Measurements from ENCODE around the gene SCG5. TPM values are rescaled to one million over a fixed set of nuclear protein-coding genes. Genes with fewer than 3 reads are reported as not detected.

Gene SCG5
- total RNA-seq, 2 donors from 2014 or later, result 5.6 to 21.2 TPM

DNA sequence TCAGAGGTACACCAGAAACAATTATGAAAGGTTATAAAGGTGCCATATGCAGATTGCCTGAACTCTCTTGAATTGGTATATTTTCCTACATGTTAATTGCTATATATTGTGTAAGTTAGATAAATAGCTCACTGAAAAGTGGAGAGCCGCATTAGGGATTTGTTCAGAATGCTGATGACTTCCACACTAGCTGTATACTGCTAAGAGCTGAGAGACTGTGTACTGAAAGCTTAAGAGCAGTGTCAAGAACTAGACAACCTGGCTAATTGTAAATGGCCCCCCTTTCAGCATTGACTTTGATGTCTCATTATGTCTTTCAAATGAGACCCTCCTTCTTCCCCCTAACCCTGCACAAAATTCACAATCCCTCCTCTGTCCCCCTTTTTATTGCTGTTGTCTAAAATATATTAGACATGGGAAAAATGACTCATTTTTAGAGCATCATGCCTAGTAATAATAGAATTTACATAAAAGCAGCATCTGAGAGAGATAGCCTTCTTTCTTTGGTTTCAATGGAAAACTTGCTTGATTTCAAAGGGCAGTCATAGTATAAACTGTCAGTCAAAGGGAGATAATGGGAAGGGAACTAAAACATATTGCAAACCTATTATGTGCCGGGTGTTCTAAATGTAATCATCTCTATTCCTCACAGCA is 41.6 kb downstream of the SCG5 start:
- intact Hi-C loops (cut with DNase I), result no loop called here

GRCh38 chr15:32683906-32684584 is 42.5 kb downstream of the SCG5 start:
- no peak for DNase-seq (ENCODE audit: low spot score)
- intact Hi-C loops (cut with DNase I), result no loop called here

More for the DNA sequence above, 41.6 kb downstream of the SCG5 start:
- DNase-seq (ENCODE audit: low spot score), result no peak

DNA sequence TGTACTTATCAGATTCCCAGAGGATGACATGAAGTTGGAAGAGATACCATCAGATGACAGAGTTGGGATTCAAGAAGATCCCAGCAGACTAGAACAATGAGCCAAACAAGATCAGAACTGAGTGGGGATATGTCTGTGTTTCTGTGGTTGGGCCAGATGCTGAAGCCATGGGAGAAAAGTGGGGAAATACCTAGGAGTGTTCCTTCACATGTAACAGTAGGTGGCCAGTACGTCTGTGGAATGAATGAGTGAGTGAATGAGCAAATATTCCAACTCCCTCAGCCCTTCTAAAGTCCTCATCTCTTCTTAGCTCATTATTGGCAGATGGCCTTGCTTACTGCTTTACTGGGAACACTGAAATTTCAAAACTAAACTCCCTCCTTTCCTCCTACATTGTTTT is 44.1 kb downstream of the SCG5 start:
- no peak for DNase-seq (ENCODE audit: low spot score)
- intact Hi-C loops (cut with DNase I), result no loop called here

DNA sequence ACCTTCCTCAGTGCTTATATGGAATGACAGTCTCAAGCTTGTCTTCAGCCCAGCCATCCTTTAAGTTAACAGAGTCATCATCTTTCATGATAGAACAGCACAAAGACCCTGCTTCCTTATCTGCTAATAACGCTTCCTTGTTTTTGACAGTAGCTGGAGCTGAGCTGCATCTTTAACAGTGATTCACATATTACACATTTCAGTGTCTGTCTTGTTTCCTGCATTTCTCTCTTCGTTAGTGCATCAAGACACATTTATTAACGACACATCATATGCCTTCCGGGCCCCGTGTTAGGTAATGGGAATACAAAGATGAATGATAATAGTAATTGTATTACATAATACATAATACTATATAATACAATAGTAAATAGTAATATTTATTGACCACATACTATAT is 46.0 kb downstream of the SCG5 start:
- no peak for DNase-seq (ENCODE audit: low spot score)
- intact Hi-C loops (cut with DNase I), result no loop called here

DNA sequence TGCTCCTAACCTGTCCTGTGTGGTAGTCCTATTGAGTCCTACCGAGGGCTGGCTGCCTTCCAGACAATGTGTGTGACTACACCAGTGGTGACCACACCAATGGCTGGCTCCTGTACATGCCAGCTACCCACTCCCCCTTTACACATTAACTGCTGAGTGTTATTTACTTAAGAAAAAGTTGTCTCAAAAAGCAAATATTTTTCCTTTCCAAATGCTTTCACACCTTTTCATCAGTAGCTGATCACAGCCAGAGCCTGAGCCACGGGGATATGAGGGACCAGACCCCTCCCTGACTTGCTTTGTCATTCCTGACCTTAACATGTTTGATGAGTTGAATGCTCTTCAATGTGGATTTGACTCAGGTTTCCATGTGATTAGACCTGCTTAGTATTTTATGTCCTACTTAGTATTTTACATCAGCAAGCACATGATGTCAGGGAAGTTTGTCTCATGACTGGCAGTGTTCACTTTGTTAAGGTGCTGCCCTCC is 46.7 kb downstream of the SCG5 start:
- no peak for DNase-seq (ENCODE audit: low spot score)
- intact Hi-C loops (cut with DNase I), result no loop called here

DNA sequence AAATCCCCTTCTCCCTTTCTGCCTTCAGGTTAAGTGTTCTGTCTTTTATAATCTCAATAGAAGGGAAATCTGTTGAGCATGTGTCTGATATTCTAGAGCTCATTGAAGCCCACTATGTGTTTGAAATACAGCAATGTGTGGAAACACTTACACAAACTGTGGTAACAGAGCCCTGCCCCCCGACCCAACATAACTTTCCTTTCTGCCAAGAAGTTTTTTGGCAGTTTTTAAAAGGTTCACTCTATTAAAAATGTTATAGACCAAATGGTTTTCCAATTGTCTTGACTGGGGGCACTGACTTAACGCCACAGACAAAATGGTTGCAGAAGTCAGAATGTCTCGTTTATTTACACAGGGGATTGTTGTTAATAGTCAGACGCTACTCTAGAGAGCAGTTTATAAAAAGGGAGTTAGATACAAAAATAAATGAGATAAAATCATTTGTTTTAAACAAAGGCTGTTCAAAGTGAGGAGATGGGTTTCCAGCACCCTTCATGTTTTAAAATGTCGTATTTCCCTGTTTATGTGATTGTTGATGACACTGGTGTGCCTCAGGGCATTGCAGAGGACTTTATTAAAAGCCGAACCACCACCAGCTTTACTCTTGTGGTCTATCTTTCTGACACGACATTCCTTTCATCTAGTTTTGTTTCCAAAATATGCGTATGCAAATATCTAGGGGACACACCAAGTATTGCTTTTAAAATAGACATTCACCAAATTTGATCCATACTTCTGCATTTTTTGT is 49.6 kb downstream of the SCG5 start:
- intact Hi-C loops (cut with DNase I), result no loop called here
- DNase-seq (ENCODE audit: low spot score), result no peak

DNA sequence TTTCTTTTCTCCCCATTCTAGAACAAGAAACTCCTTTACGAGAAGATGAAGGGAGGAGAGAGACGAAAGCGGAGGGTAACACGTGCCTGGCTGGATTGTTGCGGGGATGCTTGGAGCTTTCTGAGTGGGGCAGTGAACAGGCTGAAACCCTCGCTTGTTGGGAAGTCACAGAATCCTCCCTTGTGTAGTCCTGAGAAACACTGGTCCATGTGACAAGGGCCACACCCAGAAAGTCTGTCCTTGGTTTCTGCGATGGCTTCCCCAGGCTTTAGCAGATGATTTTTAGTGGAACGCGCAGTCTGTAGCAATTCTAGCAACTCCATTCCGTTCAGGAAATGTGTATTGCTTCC is 50.2 kb downstream of the SCG5 start:
- DNase-seq (ENCODE audit: low spot score), result no peak
- intact Hi-C loops (cut with DNase I), result no loop called here

GRCh38 chr15:32692286-32692685 is 50.8 kb downstream of the SCG5 start:
- no peak for DNase-seq (ENCODE audit: low spot score)
- intact Hi-C loops (cut with DNase I), result no loop called here

GRCh38 chr15:32694222-32694983 is 52.9 kb downstream of the SCG5 start:
- intact Hi-C loops (cut with DNase I), result no loop called here
- no peak for DNase-seq (ENCODE audit: low spot score)

DNA sequence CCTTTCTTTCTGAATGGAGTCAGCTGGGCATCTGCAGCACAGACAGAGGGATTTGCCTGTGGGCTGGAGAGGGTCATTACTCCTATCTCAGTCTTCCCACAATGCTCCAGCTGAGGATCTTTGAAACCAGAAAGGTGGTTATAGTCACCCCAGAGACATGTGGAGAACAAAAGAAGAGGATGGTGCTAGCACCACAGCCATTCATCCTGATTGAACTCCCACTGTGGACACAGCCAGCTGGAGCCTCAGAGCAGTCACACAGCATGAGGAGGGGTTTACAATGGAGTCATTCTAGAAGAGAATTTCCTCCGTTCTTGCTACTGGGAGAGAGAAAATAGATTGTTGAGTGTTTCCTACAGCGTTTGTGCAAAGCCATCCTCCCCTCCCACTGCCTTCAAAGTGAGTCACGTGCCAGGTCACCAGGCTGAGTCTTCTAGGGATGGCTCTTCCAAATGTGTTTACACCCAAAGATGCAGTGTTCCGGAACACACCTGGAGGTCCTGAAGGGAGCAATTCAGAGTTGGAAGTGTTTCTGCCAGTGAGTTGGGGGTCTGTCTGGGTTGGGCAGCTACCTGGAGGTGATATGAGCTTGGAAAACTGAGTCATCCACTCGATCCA is 57.4 kb downstream of the SCG5 start:
- intact Hi-C loops (cut with DNase I), result no loop called here
- DNase-seq (ENCODE audit: low spot score), result no peak

- no peak for DNase-seq (ENCODE audit: low spot score)
- intact Hi-C loops (cut with DNase I), result no loop called here
Measured at GRCh38 chr15:32700501-32701150, 59.1 kb downstream of the SCG5 start.

- no peak for DNase-seq (ENCODE audit: low spot score)
- intact Hi-C loops (cut with DNase I), result no loop called here
Measured at GRCh38 chr15:32701863-32702262, 60.4 kb downstream of the SCG5 start.

DNA sequence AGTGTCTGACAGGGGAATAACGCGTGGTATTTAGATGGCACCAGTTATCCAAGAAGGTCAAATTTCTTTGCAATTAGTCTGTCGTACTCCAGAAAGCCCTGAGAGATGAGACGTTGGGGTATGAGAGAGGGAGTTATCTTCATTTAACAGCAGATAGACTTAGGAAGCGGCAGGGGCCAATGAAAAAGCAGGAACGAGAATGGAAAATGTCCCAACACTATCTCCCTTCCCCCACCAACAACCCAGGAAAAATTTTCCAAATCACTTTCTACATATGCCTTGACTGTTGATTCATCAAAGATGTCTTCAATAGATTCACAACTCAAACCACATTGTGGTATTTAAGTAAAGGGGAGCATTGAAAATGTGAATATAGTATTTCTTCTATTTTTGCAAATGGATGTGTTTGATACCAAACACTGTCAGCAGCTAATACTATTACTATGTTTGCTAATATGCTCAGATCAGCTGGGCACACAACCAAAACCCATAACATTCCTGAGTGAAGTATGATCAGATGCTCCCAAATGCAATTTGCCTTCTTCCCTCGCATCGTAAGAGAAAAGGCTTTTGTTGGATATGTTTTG is 63.0 kb downstream of the SCG5 start:
- DNase-seq (ENCODE audit: low spot score), result no peak

DNA sequence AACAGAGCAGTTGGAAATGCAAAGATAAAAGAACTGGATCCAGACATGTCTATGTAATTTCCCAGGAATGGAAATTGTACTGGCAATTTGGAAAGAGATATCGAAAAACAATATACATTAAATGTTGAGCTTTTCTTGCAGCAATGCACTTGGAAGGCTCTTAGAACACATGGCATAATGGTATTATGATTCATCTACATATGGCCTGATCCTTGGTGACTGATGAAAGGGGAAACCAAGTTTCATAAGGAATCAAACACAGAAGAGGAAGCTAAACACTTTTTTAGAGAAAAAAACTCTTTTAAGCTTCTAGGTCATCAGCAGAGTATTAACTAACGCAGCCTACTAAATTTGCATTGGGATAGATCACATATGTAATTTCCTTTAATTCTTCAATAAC is 63.9 kb downstream of the SCG5 start:
- no peak for DNase-seq (ENCODE audit: low spot score)
- intact Hi-C loops (cut with DNase I), result no loop called here

More for the DNA sequence above, 63.0 kb downstream of the SCG5 start:
- intact Hi-C loops (cut with DNase I), result no loop called here

GRCh38 chr15:32706704-32707103 is 65.2 kb downstream of the SCG5 start:
- intact Hi-C loops (cut with DNase I), result no loop called here
- DNase-seq (ENCODE audit: low spot score), result no peak

DNA sequence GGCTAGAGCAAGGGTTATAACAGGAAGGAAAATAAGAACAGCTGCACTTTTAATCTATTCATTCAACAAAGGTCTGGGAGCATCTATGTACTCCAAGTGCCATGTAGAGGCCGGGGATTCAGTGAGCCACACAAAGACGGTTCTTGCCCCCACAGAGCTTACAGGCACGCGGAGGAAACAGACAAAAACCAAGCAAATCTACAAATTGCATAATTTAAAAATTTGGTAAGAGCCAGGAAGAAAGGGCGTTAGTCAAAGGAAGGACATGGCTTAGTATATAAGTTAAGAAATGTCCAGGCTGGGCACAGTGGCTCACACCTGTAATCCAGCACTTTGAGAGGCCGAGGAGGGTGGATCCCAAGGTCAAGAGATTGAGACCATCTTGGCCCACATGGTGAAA is 65.9 kb downstream of the SCG5 start:
- intact Hi-C loops (cut with DNase I), result no loop called here
- DNase-seq (ENCODE audit: low spot score), result no peak

DNA sequence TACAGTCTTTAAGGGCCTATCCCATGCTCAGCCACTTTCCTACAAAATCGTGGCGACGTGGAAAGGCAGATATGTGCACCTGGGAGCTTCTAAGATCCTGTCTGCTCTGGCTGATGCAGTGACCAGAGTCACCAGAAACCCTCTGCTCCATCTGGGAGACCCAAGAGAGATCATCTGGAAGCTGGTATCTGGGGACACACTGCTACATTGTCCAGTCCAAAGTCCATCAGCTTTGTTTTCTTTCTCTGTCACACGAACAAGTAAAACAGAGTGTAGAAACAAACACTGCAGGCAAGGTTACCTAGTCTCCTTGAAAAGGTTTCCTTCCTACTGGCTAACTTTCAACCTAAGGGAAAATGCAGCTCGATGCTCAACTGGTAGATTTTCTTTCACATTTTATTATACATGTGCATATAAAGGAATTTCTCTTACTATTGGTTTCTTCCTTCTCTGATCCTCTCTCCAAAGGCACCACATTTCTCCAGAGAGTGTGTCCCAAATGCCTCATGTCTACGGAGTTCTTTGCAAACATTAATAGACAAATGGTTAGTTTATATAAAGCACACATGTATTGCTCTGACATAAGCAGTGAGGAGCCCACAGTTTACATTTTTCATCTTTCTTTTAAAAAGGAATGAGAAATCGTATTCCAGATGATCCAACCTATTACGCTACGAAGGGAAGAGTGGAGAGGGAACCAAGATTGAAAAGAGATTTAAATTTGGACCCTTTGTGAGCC is 68.0 kb downstream of the SCG5 start:
- intact Hi-C loops (cut with DNase I), result no loop called here
- no peak for DNase-seq (ENCODE audit: low spot score)

- intact Hi-C loops (cut with DNase I), result loop anchor here in 1 of 2 donors (5.0 kb wide), 1 partner anchor 43 kb away; no protein-coding TSS in a partner anchor
- no peak for DNase-seq (ENCODE audit: low spot score)
Measured at GRCh38 chr15:32715276-32715675, 73.8 kb downstream of the SCG5 start.

All from posterior vena cava (tissue), 2 donors.